ENCODE data around the gene CORO2A.

Gene CORO2A

GRCh38 chr9:98182889-98183599 lies 9.4 kb downstream of the CORO2A start:
- H3K36me3 ChIP-seq (ENCODE audit: insufficient read depth, low read length): no peaks in the 10 kb centered on the region
- no peaks in the 10 kb centered on the region for H3K4me1 ChIP-seq (ENCODE audit: insufficient read depth, low read length)
- DNase-seq (no peak), ATAC-seq (ENCODE audit: insufficient read depth, low read depth) (no peak)
- no peaks in the 10 kb centered on the region for H4K20me1 ChIP-seq (ENCODE audit: insufficient read depth, low read length)
- no peaks in the 10 kb centered on the region for H3K27me3 ChIP-seq (ENCODE audit: insufficient read depth, low read length, poor library complexity)
- no peak for TF ChIP-seq EZH2 (IDR thresholded peaks at IDR 0.05; ENCODE audit: borderline replicate concordance, low read depth, low read length, severe bottlenecking)
- TF ChIP-seq CTCF (IDR thresholded peaks at IDR 0.05; ENCODE audit: borderline replicate concordance, extremely low read depth, low read length, poor library complexity, severe bottlenecking): no peak
- no peaks in the 10 kb centered on the region for H3K79me2 ChIP-seq (ENCODE audit: insufficient read depth, low read length)
- no peak overlapping the region for H2AFZ ChIP-seq (ENCODE audit: low read depth, low read length)
- no peak overlapping the region for H3K4me3 ChIP-seq (ENCODE audit: low read depth in 1 of 2, low read length in 2 of 2)
- no peaks in the 10 kb centered on the region for H3K9me3 ChIP-seq (ENCODE audit: insufficient read depth, low read length, severe bottlenecking)
- H3K4me2 ChIP-seq (ENCODE audit: insufficient read depth, low read length): no peak overlapping the region
- H3K9ac ChIP-seq (ENCODE audit: low read depth, low read length): no peak overlapping the region
- H3K27ac ChIP-seq (ENCODE audit: low read length): no peak overlapping the region

- Histone ChIP-seq H3K4me3 (ENCODE audit: low read depth in 1 of 2, low read length in 2 of 2) (no peak overlapping the region), H3K9me3 (ENCODE audit: insufficient read depth, low read length, severe bottlenecking) (no peaks in the 10 kb centered on the region), H3K4me1 (ENCODE audit: insufficient read depth, low read length) (no peaks in the 10 kb centered on the region), H3K36me3 (ENCODE audit: insufficient read depth, low read length) (no peaks in the 10 kb centered on the region), H3K9ac (ENCODE audit: low read depth, low read length) (no peak overlapping the region), H3K4me2 (ENCODE audit: insufficient read depth, low read length) (no peak overlapping the region), H3K27me3 (ENCODE audit: insufficient read depth, low read length, poor library complexity) (no peaks in the 10 kb centered on the region), H3K79me2 (ENCODE audit: insufficient read depth, low read length) (no peaks in the 10 kb centered on the region), H4K20me1 (ENCODE audit: insufficient read depth, low read length) (no peaks in the 10 kb centered on the region), H2AFZ (ENCODE audit: low read depth, low read length) (no peak overlapping the region), H3K27ac (ENCODE audit: low read length) (no peak overlapping the region)
- DNase-seq: no peak
- no peak for TF ChIP-seq CTCF (IDR thresholded peaks at IDR 0.05; ENCODE audit: borderline replicate concordance, extremely low read depth, low read length, poor library complexity, severe bottlenecking)
- TF ChIP-seq EZH2 (IDR thresholded peaks at IDR 0.05; ENCODE audit: borderline replicate concordance, low read depth, low read length, severe bottlenecking): no peak
- no peak for ATAC-seq (ENCODE audit: insufficient read depth, low read depth)
Measured at GRCh38 chr9:98182069-98182820, 10.2 kb downstream of the CORO2A start.

GRCh38 chr9:98181746-98182068 lies 10.7 kb downstream of the CORO2A start:
- Histone ChIP-seq H3K4me1 (ENCODE audit: insufficient read depth, low read length) (no peaks in the 10 kb centered on the region), H3K9ac (ENCODE audit: low read depth, low read length) (no peak overlapping the region), H3K27me3 (ENCODE audit: insufficient read depth, low read length, poor library complexity) (no peaks in the 10 kb centered on the region), H3K27ac (ENCODE audit: low read length) (no peak overlapping the region), H3K4me2 (ENCODE audit: insufficient read depth, low read length) (no peak overlapping the region), H3K9me3 (ENCODE audit: insufficient read depth, low read length, severe bottlenecking) (no peaks in the 10 kb centered on the region), H4K20me1 (ENCODE audit: insufficient read depth, low read length) (no peaks in the 10 kb centered on the region), H3K36me3 (ENCODE audit: insufficient read depth, low read length) (no peaks in the 10 kb centered on the region), H3K79me2 (ENCODE audit: insufficient read depth, low read length) (no peaks in the 10 kb centered on the region), H3K4me3 (ENCODE audit: low read depth in 1 of 2, low read length in 2 of 2) (no peak overlapping the region), H2AFZ (ENCODE audit: low read depth, low read length) (no peak overlapping the region)
- no peak for ATAC-seq (ENCODE audit: insufficient read depth, low read depth)
- TF ChIP-seq EZH2 (IDR thresholded peaks at IDR 0.05; ENCODE audit: borderline replicate concordance, low read depth, low read length, severe bottlenecking): no peak
- no peak for TF ChIP-seq CTCF (IDR thresholded peaks at IDR 0.05; ENCODE audit: borderline replicate concordance, extremely low read depth, low read length, poor library complexity, severe bottlenecking)
- no peak for DNase-seq
